OCI-LY1 (cell line): ENCODE data around the gene CDH22.

Experiments used
- H2AFZ ChIP-seq: fragments of 200-600 bp; sonication (generic), shearing (Covaris generic); 2 replicates; pipeline ENCODE4 v1.6.0; 2014; ENCODE audit warnings: antibody characterized with exemption, mild to moderate bottlenecking, low read length
- H3F3A ChIP-seq: fragments of 200-600 bp; sonication (generic), shearing (Covaris generic); 2 replicates; pipeline ENCODE4 v1.6.0; 2014; ENCODE audit warnings: mild to moderate bottlenecking, antibody characterized with exemption, low read length, moderate library complexity; ENCODE audit not compliant: insufficient read depth
- H3K27ac ChIP-seq: fragments of 200-600 bp; sonication (generic); 2 replicates; pipeline ENCODE4 v1.5.1; 2014; ENCODE audit warnings: low read length, mixed run types, mild to moderate bottlenecking, low read depth; ENCODE audit not compliant: poor library complexity, severe bottlenecking
- H3K27me3 ChIP-seq: fragments of 200-600 bp; sonication (generic); 2 replicates; pipeline ENCODE4 v1.6.0; 2014; ENCODE audit warnings: antibody characterized with exemption, mild to moderate bottlenecking, low read length, moderate library complexity; ENCODE audit not compliant: insufficient read depth
- H3K36me3 ChIP-seq: fragments of 200-600 bp; sonication (generic); 2 replicates; pipeline ENCODE4 v1.6.1; 2014; ENCODE audit warnings: mild to moderate bottlenecking, antibody characterized with exemption, low read length, moderate library complexity, mixed read lengths; ENCODE audit not compliant: insufficient read depth
- H3K4me1 ChIP-seq: fragments of 200-600 bp; sonication (generic); 2 replicates; pipeline ENCODE4 v1.5.1; 2014; ENCODE audit warnings: mild to moderate bottlenecking, low read length, moderate library complexity; ENCODE audit not compliant: insufficient read depth, severe bottlenecking
- H3K4me2 ChIP-seq: fragments of 200-600 bp; sonication (generic), shearing (Covaris generic); 2 replicates; pipeline ENCODE4 v1.6.1; 2014; ENCODE audit warnings: low read length
- H3K4me3 ChIP-seq: fragments of 200-600 bp; sonication (generic); 2 replicates; pipeline ENCODE4 v1.5.1; 2014; ENCODE audit warnings: low read length, low read depth, mild to moderate bottlenecking, mixed read lengths; ENCODE audit not compliant: poor library complexity, severe bottlenecking
- H3K79me2 ChIP-seq: fragments of 200-600 bp; shearing (Covaris generic); 2 replicates; pipeline ENCODE4 v1.6.1; 2016; ENCODE audit warnings: mixed run types, low read length, mixed read lengths; ENCODE audit not compliant: insufficient read depth
- H3K9ac ChIP-seq: fragments of 200-600 bp; sonication (generic), shearing (Covaris generic); 2 replicates; pipeline ENCODE4 v1.6.1; 2014; ENCODE audit warnings: mild to moderate bottlenecking, low read length, mixed read lengths
- H3K9me2 ChIP-seq: fragments of 200-600 bp; sonication (generic), shearing (Covaris generic); 2 replicates; pipeline ENCODE4 v1.6.1; 2014; ENCODE audit warnings: low read depth, mild to moderate bottlenecking, low read length, mixed read lengths
- H3K9me3 ChIP-seq: fragments of 200-600 bp; shearing (Covaris generic); 2 replicates; pipeline ENCODE4 v1.6.1; 2014; ENCODE audit warnings: low read length, mixed read lengths
- H4K20me1 ChIP-seq: fragments of 200-600 bp; sonication (generic), shearing (Covaris generic); 2 replicates; pipeline ENCODE4 v1.6.0; 2016; ENCODE audit warnings: mild to moderate bottlenecking, low read length; ENCODE audit not compliant: insufficient read depth
- EZH2 ChIP-seq: fragments of 200-600 bp; sonication (generic), shearing (Covaris generic); IDR thresholded peaks from 2 replicates; pipeline ENCODE4 v1.8.0; 2017; ENCODE audit warnings: borderline replicate concordance, mixed run types, mild to moderate bottlenecking, antibody characterized with exemption, low read length, moderate library complexity, mixed read lengths
- TF ChIP-seq, protein P1 (sequence below): fragments of 200-600 bp; sonication (generic), shearing (Covaris generic); IDR thresholded peaks from 2 replicates; pipeline ENCODE4 v1.5.1; 2017; ENCODE audit warnings: mild to moderate bottlenecking, antibody characterized with exemption, low read length, moderate library complexity, mixed read lengths

Gene CDH22

GRCh38 chr20:46195264-46196036 lies 112.8 kb downstream of the CDH22 start:
- Histone ChIP-seq H3K9me2 (no peaks in the 10 kb centered on the region), H3K4me1 (no peaks in the 10 kb centered on the region), H3K4me3 (no peak overlapping the region), H3K36me3 (no peaks in the 10 kb centered on the region), H3K27ac (no peak overlapping the region), H2AFZ (no peak overlapping the region), H3K9me3 (no peaks in the 10 kb centered on the region), H3K4me2 (no peak overlapping the region), H3K9ac (no peak overlapping the region), H3K79me2 (no peaks in the 10 kb centered on the region), H4K20me1 (no peaks in the 10 kb centered on the region), H3K27me3 (no peaks in the 10 kb centered on the region), H3F3A (no peaks in the 10 kb centered on the region)
- TF ChIP-seq, protein P1, sequence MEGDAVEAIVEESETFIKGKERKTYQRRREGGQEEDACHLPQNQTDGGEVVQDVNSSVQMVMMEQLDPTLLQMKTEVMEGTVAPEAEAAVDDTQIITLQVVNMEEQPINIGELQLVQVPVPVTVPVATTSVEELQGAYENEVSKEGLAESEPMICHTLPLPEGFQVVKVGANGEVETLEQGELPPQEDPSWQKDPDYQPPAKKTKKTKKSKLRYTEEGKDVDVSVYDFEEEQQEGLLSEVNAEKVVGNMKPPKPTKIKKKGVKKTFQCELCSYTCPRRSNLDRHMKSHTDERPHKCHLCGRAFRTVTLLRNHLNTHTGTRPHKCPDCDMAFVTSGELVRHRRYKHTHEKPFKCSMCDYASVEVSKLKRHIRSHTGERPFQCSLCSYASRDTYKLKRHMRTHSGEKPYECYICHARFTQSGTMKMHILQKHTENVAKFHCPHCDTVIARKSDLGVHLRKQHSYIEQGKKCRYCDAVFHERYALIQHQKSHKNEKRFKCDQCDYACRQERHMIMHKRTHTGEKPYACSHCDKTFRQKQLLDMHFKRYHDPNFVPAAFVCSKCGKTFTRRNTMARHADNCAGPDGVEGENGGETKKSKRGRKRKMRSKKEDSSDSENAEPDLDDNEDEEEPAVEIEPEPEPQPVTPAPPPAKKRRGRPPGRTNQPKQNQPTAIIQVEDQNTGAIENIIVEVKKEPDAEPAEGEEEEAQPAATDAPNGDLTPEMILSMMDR: no peak
- TF ChIP-seq EZH2: no peak

DNA sequence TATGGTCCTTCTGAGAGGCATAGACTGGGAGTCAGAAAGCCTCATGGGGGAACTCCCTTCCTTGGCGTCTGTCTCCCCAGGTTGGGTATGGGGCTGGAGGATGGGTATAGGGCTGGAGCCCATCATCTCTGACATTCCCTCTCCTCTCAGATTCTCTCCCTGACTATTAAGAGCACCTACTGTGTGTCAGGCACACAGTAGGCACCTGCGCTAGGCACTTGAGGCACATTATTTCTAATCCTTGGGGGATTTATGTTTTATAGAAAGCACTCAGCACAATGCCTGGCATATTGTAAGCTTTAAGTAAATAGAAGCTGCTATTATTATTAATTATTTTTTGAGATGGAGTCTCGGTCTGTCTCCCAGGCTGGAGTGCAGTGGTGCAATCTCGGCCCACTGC lies 113.9 kb downstream of the CDH22 start:
- Histone ChIP-seq H2AFZ (no peak overlapping the region), H3K79me2 (no peaks in the 10 kb centered on the region), H3K9me3 (no peaks in the 10 kb centered on the region), H3F3A (no peaks in the 10 kb centered on the region), H3K9ac (no peak overlapping the region), H3K9me2 (no peaks in the 10 kb centered on the region), H3K4me2 (no peak overlapping the region), H3K27ac (no peak overlapping the region), H3K27me3 (no peaks in the 10 kb centered on the region), H4K20me1 (no peaks in the 10 kb centered on the region), H3K4me3 (no peak overlapping the region), H3K4me1 (no peaks in the 10 kb centered on the region), H3K36me3 (no peaks in the 10 kb centered on the region)
- TF ChIP-seq EZH2: no peak
- TF ChIP-seq, protein P1: no peak

- Histone ChIP-seq H3K9me3 (no peaks in the 10 kb centered on the region), H3K27ac (no peak overlapping the region), H2AFZ (no peak overlapping the region), H3K4me2 (no peak overlapping the region), H3K9me2 (no peaks in the 10 kb centered on the region), H3K27me3 (no peaks in the 10 kb centered on the region; the same call in 1 of the 2 replicates), H3F3A (no peaks in the 10 kb centered on the region), H3K79me2 (no peaks in the 10 kb centered on the region), H4K20me1 (no peaks in the 10 kb centered on the region), H3K4me1 (no peaks in the 10 kb centered on the region), H3K4me3 (no peak overlapping the region), H3K9ac (no peak overlapping the region), H3K36me3 (no peaks in the 10 kb centered on the region)
- TF ChIP-seq, protein P1: no peak
- TF ChIP-seq EZH2: no peak
Observed at GRCh38 chr20:46192376-46192944, 115.8 kb downstream of the CDH22 start.
